K562 (cell line): ENCODE data around the gene POLK. TPM values are rescaled to one million over a fixed set of nuclear protein-coding genes. Genes with fewer than 3 reads are reported as not detected.

Experiments used
- FOXJ3 ChIP-seq: sonication (generic); formaldehyde crosslinking; IDR thresholded peaks from 2 replicates; pipeline ENCODE4 v1.4.0; 2020; ENCODE audit warnings: mild to moderate bottlenecking, missing genetic modification reagents
- GABPB2 ChIP-seq: fragments of 250-450 bp; sonication (Bioruptor Pico); conservative IDR thresholded peaks from 2 replicates; pipeline ENCODE4 v1.5.1; 2021; ENCODE audit warnings: mild to moderate bottlenecking
- HLTF ChIP-seq: fragments of 450-650 bp; IDR thresholded peaks from 2 replicates; pipeline ENCODE4 v1.6.1; 2016
- HNRNPL ChIP-seq: fragments of 200-400 bp; formaldehyde crosslinking; IDR thresholded peaks from 2 replicates; pipeline ENCODE4 v1.6.1; 2017; ENCODE audit warnings: low read depth, mild to moderate bottlenecking, low read length
- KLF13 ChIP-seq: fragments of 450-650 bp; IDR thresholded peaks from 2 replicates; pipeline ENCODE4 v1.6.1; 2016; ENCODE audit warnings: missing genetic modification characterization, low read depth, mild to moderate bottlenecking, missing compliant biosample characterization, moderate library complexity, borderline replicate concordance
- MAFF ChIP-seq: IDR thresholded peaks from 2 replicates; pipeline ENCODE4 v1.6.1; 2012; ENCODE audit warnings: low read length, improper control_type of control experiment
- MEF2D ChIP-seq: conservative IDR thresholded peaks from 2 replicates; pipeline ENCODE4 v1.6.1; 2016; ENCODE audit warnings: low read depth, missing genetic modification characterization, missing compliant biosample characterization
- MEIS2 ChIP-seq: fragments of 450-650 bp; IDR thresholded peaks from 2 replicates; pipeline ENCODE4 v1.6.1; 2014; ENCODE audit warnings: mild to moderate bottlenecking; ENCODE audit not compliant: partially characterized antibody
- MYBL2 ChIP-seq, 2 experiments: fragments of 450-650 bp in 1 of 2; sonication (generic) in 1 of 2; formaldehyde crosslinking in 1 of 2; IDR thresholded peaks; 2 replicates each; pipeline versions ENCODE4 v1.6.1 to v1.8.1; 2017 to 2022; ENCODE audit warnings: borderline replicate concordance in 1 of 2, inconsistent platforms in 1 of 2, low read depth in 1 of 2, mild to moderate bottlenecking in 1 of 2, missing genetic modification reagents in 1 of 2, moderate library complexity in 1 of 2
- PCBP2 ChIP-seq: fragments of 200-400 bp; formaldehyde crosslinking; IDR thresholded peaks from 2 replicates; pipeline ENCODE4 v1.6.1; 2018; ENCODE audit warnings: low read length, low read depth, mild to moderate bottlenecking, moderate library complexity; ENCODE audit not compliant: poor library complexity, severe bottlenecking
- POLR2H ChIP-seq: IDR thresholded peaks from 2 replicates; pipeline ENCODE4 v1.6.1; 2016; ENCODE audit warnings: missing genetic modification characterization, low read depth, mild to moderate bottlenecking, control low read depth, missing compliant biosample characterization, moderate library complexity
- PTRF ChIP-seq: fragments of 450-650 bp; IDR thresholded peaks from 2 replicates; pipeline ENCODE4 v1.6.1; 2016; ENCODE audit warnings: mild to moderate bottlenecking, missing genetic modification characterization, missing compliant biosample characterization
- RBM25 ChIP-seq: fragments of 200-400 bp; formaldehyde crosslinking; IDR thresholded peaks from 2 replicates; pipeline ENCODE4 v1.6.1; 2018; ENCODE audit warnings: low read length, low read depth, moderate library complexity; ENCODE audit not compliant: severe bottlenecking
- RNF2 ChIP-seq: sonication (generic); IDR thresholded peaks from 2 replicates; pipeline ENCODE4 v1.6.1; 2016
- TAF15 ChIP-seq: fragments of 200-400 bp; formaldehyde crosslinking; IDR thresholded peaks from 2 replicates; pipeline ENCODE4 v1.6.1; 2017; ENCODE audit warnings: mild to moderate bottlenecking, low read depth, low read length, moderate library complexity
- TBL1XR1 ChIP-seq, 2 experiments: IDR thresholded peaks; 2 replicates each; pipeline ENCODE4 v1.6.1; 2012; ENCODE audit warnings: improper control_type of control experiment in 2 of 2, low read length in 2 of 2, mild to moderate bottlenecking in 1 of 2
- TGIF2 ChIP-seq: sonication (generic); formaldehyde crosslinking; IDR thresholded peaks from 2 replicates; pipeline ENCODE4 v1.8.1; 2022; ENCODE audit warnings: mild to moderate bottlenecking, missing genetic modification reagents, moderate library complexity
- U2AF1 ChIP-seq: fragments of 200-400 bp; formaldehyde crosslinking; optimal IDR thresholded peaks from 2 replicates; pipeline ENCODE3; 2017; ENCODE audit warnings: mild to moderate bottlenecking, low read depth, low read length, moderate library complexity
- ZFP30 ChIP-seq: fragments of 250-450 bp; sonication (Bioruptor Pico); IDR thresholded peaks from 2 replicates; pipeline ENCODE4 v1.8.0; 2022; ENCODE audit warnings: moderate library complexity, mild to moderate bottlenecking, inconsistent platforms, borderline replicate concordance
- ZFPM2 ChIP-seq: fragments of 250-450 bp; sonication (Bioruptor Pico); IDR thresholded peaks from 2 replicates; pipeline ENCODE4 v1.5.1; 2022; ENCODE audit warnings: mild to moderate bottlenecking
- ZNF121 ChIP-seq: sonication (generic); formaldehyde crosslinking; conservative IDR thresholded peaks from 2 replicates; pipeline ENCODE4 v1.8.0; 2022; ENCODE audit warnings: missing genetic modification reagents
- ZNF146 ChIP-seq: IDR thresholded peaks from one replicate; pipeline ENCODE4 v1.6.1; 2018; ENCODE audit warnings: missing compliant biosample characterization; ENCODE audit not compliant: unreplicated experiment
- ZNF174 ChIP-seq: fragments of 250-450 bp; sonication (Bioruptor Pico); IDR thresholded peaks from 2 replicates; pipeline ENCODE4 v1.4.0; 2020; ENCODE audit warnings: mild to moderate bottlenecking
- ZNF551 ChIP-seq: fragments of 250-450 bp; sonication (Bioruptor Pico); IDR thresholded peaks from 2 replicates; pipeline ENCODE4 v1.5.0; 2021; ENCODE audit warnings: mild to moderate bottlenecking, moderate library complexity
- ZNF780A ChIP-seq: fragments of 250-450 bp; sonication (Bioruptor Pico); IDR thresholded peaks from 2 replicates; pipeline ENCODE4 v1.5.0; 2021; ENCODE audit warnings: mild to moderate bottlenecking
- polyA plus RNA-seq, 8 experiments: library from polyadenylated mRNA; depleted of rRNA in 4 of 8; stranded (reverse) in 5 of 8; unstranded in 3 of 8; fragments of >200 nt; fragmentation: Nextera tagmentation in 2 of 8; fragmentation: Illumina TruSeq in 1 of 8; extraction: Ambion mirVana in 2 of 8; extraction: Trizol in 1 of 8; gene quantifications; 2 replicates each; pipeline versions ENCODE4 v1.2.1 to v1.2.3, GENCODE V29; 2011 to 2014; ENCODE audit warnings: inconsistent platforms in 1 of 8, missing spikeins in 1 of 8
- total RNA-seq, 7 experiments: library from RNA; depleted of rRNA in 6 of 7; stranded (reverse); fragments of >200 nt in 6 of 7; fragmentation: Illumina TruSeq in 2 of 7; extraction: Trizol in 2 of 7; gene quantifications; 2 replicates each; pipeline versions ENCODE4 v1.2.1 to v1.2.3, GENCODE V29; 2011 to 2021; ENCODE audit warnings: low replicate concordance in 1 of 7
- TF ChIP-seq, protein P1 (sequence below): fragments of 450-650 bp; IDR thresholded peaks from 2 replicates; pipeline ENCODE4 v1.6.1; 2014; ENCODE audit warnings: low read depth, mild to moderate bottlenecking, moderate library complexity, borderline replicate concordance
- TF ChIP-seq, protein P2 (sequence below), 2 experiments: fragments of 450-650 bp in 1 of 2; sonication (generic) in 1 of 2; formaldehyde crosslinking; conservative IDR thresholded peaks; 2 replicates each; pipeline versions ENCODE4 v1.4.0 to v1.8.1; 2020 to 2022; ENCODE audit warnings: mild to moderate bottlenecking in 1 of 2, missing genetic modification reagents in 1 of 2

The POLK gene
- total and polyA plus RNA-seq, 9 of the 15 experiments (the other 6 are each of a cell fraction or from before 2014, with no cell fraction given): 6.1 to 31.6 (median 16.5) TPM

DNA sequence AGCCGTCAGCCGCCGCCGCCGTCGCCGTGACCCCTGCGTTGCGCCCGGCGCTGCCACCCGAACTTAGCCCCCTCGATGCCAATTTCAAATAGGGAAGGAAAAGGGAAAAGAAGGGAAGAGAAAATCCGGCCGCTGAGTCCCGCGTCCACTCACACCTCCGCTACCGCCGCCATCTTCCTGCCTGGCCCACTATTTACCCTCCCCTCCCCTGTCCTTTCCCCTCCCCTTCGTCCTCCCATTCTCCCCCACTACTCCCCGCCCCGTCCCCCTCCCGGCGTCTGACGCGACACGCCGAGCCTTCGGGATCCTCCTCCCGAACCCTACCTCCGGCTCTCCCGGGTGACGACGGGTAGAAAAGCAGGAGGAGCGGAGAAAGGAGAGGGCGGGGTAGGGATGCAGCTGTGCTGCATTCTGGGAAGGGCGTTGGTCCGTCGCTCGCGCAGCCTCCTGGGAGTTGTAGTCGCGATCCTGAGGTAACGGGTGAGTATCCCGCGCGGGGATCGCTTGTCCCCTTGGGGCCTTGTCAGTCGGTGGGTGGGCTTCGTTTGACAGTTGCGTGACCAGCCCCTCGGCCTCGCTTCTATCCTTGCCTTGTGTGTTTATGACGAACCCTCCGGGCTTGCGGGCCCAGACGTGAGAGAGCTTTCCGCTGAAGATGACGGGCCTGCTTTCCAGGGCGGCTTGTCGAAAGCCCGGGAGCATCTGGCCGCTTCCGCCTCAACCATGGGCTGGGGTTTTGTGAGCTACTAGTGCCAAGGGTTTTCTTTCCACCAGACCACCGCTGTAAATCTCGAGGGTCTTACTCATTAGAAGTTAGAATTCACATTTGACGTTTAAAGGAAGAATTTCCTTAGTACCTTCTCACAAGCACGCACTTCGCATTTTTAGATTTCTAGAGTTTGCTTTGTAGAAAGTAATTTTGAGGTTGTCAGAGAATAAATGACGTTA is at the start of gene POLK, which contains the start of gene CERT1 (continued):
- TF ChIP-seq MEIS2 (peak; percentile 41), RBM25 (no peak), RNF2 (no peak; the same call in 1 of the 2 replicates), POLR2H (peak; percentile 75), GABPB2 (CRISPR knock-in tag) (no peak), MEF2D (no peak), TBL1XR1 (IDR thresholded peaks at IDR 0.05; ENCODE audit: low read length in 2 of 2) (no peak), KLF13 (tag) (0 out of 2 replicates have a peak, but pooled peaks have one; percentile 48), TGIF2 (CRISPR knock-in tag) (no peak), TAF15 (no peak), ZFP30 (CRISPR knock-in tag) (no peak), ZNF780A (CRISPR knock-in tag) (no peak), PCBP2 (no peak), U2AF1 (no peak), MYBL2 (IDR thresholded peaks at IDR 0.05; ENCODE audit: low read depth) (no peak; the same call in 1 of the 2 replicates), MYBL2 (CRISPR knock-in tag; IDR thresholded peaks at IDR 0.05; ENCODE audit: borderline replicate concordance) (no peak), ZNF121 (CRISPR knock-in tag) (no peak), HLTF (no peak), ZNF551 (CRISPR knock-in tag) (no peak), ZFPM2 (CRISPR knock-in tag) (no peak), ZNF174 (CRISPR knock-in tag) (no peak), ZNF146 (CRISPR knock-in tag) (no peak), HNRNPL (no peak), MAFF (no peak), FOXJ3 (no peak), PTRF (no peak)
- TF ChIP-seq, protein P1, sequence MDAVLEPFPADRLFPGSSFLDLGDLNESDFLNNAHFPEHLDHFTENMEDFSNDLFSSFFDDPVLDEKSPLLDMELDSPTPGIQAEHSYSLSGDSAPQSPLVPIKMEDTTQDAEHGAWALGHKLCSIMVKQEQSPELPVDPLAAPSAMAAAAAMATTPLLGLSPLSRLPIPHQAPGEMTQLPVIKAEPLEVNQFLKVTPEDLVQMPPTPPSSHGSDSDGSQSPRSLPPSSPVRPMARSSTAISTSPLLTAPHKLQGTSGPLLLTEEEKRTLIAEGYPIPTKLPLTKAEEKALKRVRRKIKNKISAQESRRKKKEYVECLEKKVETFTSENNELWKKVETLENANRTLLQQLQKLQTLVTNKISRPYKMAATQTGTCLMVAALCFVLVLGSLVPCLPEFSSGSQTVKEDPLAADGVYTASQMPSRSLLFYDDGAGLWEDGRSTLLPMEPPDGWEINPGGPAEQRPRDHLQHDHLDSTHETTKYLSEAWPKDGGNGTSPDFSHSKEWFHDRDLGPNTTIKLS: peak; percentile 81; the same call in 1 of the 2 replicates
- TF ChIP-seq, protein P2, sequence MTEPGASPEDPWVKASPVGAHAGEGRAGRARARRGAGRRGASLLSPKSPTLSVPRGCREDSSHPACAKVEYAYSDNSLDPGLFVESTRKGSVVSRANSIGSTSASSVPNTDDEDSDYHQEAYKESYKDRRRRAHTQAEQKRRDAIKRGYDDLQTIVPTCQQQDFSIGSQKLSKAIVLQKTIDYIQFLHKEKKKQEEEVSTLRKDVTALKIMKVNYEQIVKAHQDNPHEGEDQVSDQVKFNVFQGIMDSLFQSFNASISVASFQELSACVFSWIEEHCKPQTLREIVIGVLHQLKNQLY (CRISPR knock-in tag; conservative IDR thresholded peaks at IDR 0.05): no peak
